A549 (cell line): ENCODE data around the gene LAMB1. TPM values are rescaled to one million over a fixed set of nuclear protein-coding genes. Genes with fewer than 3 reads are reported as not detected.
A peak's percentile ranks its signal among the peaks of the same experiment; 100 is the strongest.

ENCODE experiments used
- ATAC-seq, 2 experiments: fragments of 200-7000 bp in 1 of 2; fragments of >200 bp in 1 of 2; cut with Nextera tagmentation in 1 of 2; cut with Tn5 transposase in 1 of 2; 3 replicates each; pipeline versions ENCODE4 v1.8.0 to v1.9.1; 2018 to 2020; ENCODE audit warnings: mild to moderate bottlenecking in 1 of 2, moderate library complexity in 1 of 2
- CTCF ChIA-PET: fragments of 300-600 bp; sonication (Branson Sonifier 250); formaldehyde crosslinking; extraction: SDS; loops from one replicate; lab custom pipeline; 2021; ENCODE audit warnings: antibody characterized with exemption, inconsistent platforms; lab: Yijun Ruan, JAX
- POLR2A ChIA-PET: fragments of 350-600 bp; formaldehyde crosslinking; extraction: SDS; loops from one replicate; lab custom pipeline; 2021; ENCODE audit warnings: antibody characterized with exemption, inconsistent platforms; lab: Yijun Ruan, JAX
- DNase-seq, 2 experiments: peaks; one replicate each; pipeline versions ENCODE4 v3.0.0 to v3.0.0-alpha.2; 2011 to 2016; ENCODE audit warnings: low read depth in 1 of 2, low spot score in 1 of 2
- FAIRE-seq: peaks from 2 replicates; lab custom pipeline; 2011; peaks lifted over from hg19 to GRCh38; lab: Jason Lieb, UNC
- H3K27ac ChIP-seq, 2 experiments: fragments of >200 bp; sonication (Bioruptor Twin); formaldehyde crosslinking; 3 replicates each; pipeline ENCODE4 v1.5.1; 2016 to 2017
- H3K4me1 ChIP-seq: fragments of >200 bp; sonication (Bioruptor Twin); formaldehyde crosslinking; 3 replicates; pipeline ENCODE4 v1.6.1; 2016
- H3K4me2 ChIP-seq: fragments of >200 bp; sonication (Bioruptor Twin); formaldehyde crosslinking; 3 replicates; pipeline ENCODE4 v1.6.1; 2016
- H3K4me3 ChIP-seq: fragments of >200 bp; sonication (Bioruptor Twin); formaldehyde crosslinking; 3 replicates; pipeline ENCODE4 v1.5.1; 2016
- H3K9me3 ChIP-seq: fragments of >200 bp; sonication (Bioruptor Twin); formaldehyde crosslinking; 3 replicates; pipeline ENCODE4 v1.6.1; 2016
- BHLHE40 ChIP-seq: IDR thresholded peaks from 2 replicates; pipeline ENCODE4 v1.6.1; 2012; ENCODE audit warnings: low read depth, low read length, inconsistent platforms
- CEBPB ChIP-seq, 2 experiments: fragments of >200 bp in 1 of 2; sonication (Bioruptor Twin) in 1 of 2; formaldehyde crosslinking in 1 of 2; IDR thresholded peaks; 2 replicates each; pipeline ENCODE4 v1.6.1; 2012 to 2016
- CHD2 ChIP-seq: fragments of 150-350 bp; IDR thresholded peaks from 2 replicates; pipeline ENCODE4 v1.6.1; 2014; ENCODE audit warnings: low read length; ENCODE audit not compliant: partially characterized antibody
- CHD4 ChIP-seq: fragments of 200-600 bp; sonication (generic); IDR thresholded peaks from 2 replicates; pipeline ENCODE4 v1.6.1; 2016; ENCODE audit warnings: antibody characterized with exemption, mild to moderate bottlenecking, borderline replicate concordance
- ELK1 ChIP-seq: fragments of 150-350 bp; IDR thresholded peaks from 2 replicates; pipeline ENCODE4 v1.6.1; 2014; ENCODE audit warnings: low read depth, mild to moderate bottlenecking, low read length
- FOSB ChIP-seq: fragments of 250-450 bp; sonication (Bioruptor Pico); IDR thresholded peaks from 2 replicates; pipeline ENCODE4 v1.5.0; 2020; ENCODE audit warnings: mild to moderate bottlenecking, moderate library complexity
- FOXS1 ChIP-seq: fragments of 250-450 bp; sonication (Bioruptor Pico); IDR thresholded peaks from 2 replicates; pipeline ENCODE4 v1.5.0; 2020; ENCODE audit warnings: mild to moderate bottlenecking, moderate library complexity
- GATA3 ChIP-seq: IDR thresholded peaks from 2 replicates; pipeline ENCODE4 v1.6.1; 2012; ENCODE audit warnings: borderline replicate concordance
- HMGXB4 ChIP-seq: fragments of 250-450 bp; sonication (Bioruptor Pico); IDR thresholded peaks from 2 replicates; pipeline ENCODE4 v1.5.0; 2021; ENCODE audit warnings: mild to moderate bottlenecking, moderate library complexity, borderline replicate concordance
- HOXA7 ChIP-seq: fragments of 250-450 bp; sonication (Bioruptor Pico); IDR thresholded peaks from 2 replicates; pipeline ENCODE4 v1.5.0; 2020; ENCODE audit warnings: mild to moderate bottlenecking, moderate library complexity
- HOXB13 ChIP-seq: fragments of 250-450 bp; sonication (Bioruptor Pico); IDR thresholded peaks from 2 replicates; pipeline ENCODE4 v1.5.0; 2020; ENCODE audit warnings: low read depth, mild to moderate bottlenecking, moderate library complexity
- HOXB5 ChIP-seq: fragments of 250-450 bp; sonication (Bioruptor Pico); IDR thresholded peaks from 2 replicates; pipeline ENCODE4 v1.5.0; 2020; ENCODE audit warnings: mild to moderate bottlenecking, moderate library complexity
- JUN ChIP-seq, 2 experiments: fragments of >200 bp; sonication (Bioruptor Twin); formaldehyde crosslinking; IDR thresholded peaks; 2 replicates in 1 of 2; 3 replicates in 1 of 2; pipeline ENCODE4 v1.6.1; 2016 to 2017
- KDM5A ChIP-seq: fragments of 200-600 bp; sonication (generic); IDR thresholded peaks from 2 replicates; pipeline ENCODE4 v1.6.1; 2016; ENCODE audit warnings: antibody characterized with exemption, mild to moderate bottlenecking
- NFE2L2 ChIP-seq: fragments of 150-350 bp; conservative IDR thresholded peaks from 2 replicates; pipeline ENCODE4 v1.6.1; 2014; ENCODE audit warnings: low read length
- NPAS2 ChIP-seq: fragments of 250-450 bp; sonication (Bioruptor Pico); IDR thresholded peaks from 2 replicates; pipeline ENCODE4 v1.8.0; 2022; ENCODE audit warnings: mild to moderate bottlenecking, moderate library complexity, borderline replicate concordance
- PBX3 ChIP-seq: IDR thresholded peaks from 2 replicates; pipeline ENCODE4 v1.6.1; 2012
- POLR2A ChIP-seq: IDR thresholded peaks from 2 replicates; pipeline ENCODE4 v1.6.1; 2012; ENCODE audit warnings: mild to moderate bottlenecking, low read length
- POLR2AphosphoS2 ChIP-seq: conservative IDR thresholded peaks from 2 replicates; pipeline ENCODE4 v1.6.1; 2012; ENCODE audit warnings: low read length, improper control_type of control experiment, inconsistent platforms
- RAD21 ChIP-seq, 2 experiments: fragments of >200 bp in 1 of 2; sonication (Bioruptor Twin) in 1 of 2; formaldehyde crosslinking in 1 of 2; IDR thresholded peaks in 1 of 2; conservative IDR thresholded peaks in 1 of 2; 2 replicates in 1 of 2; 3 replicates in 1 of 2; pipeline ENCODE4 v1.6.1; 2012 to 2018; ENCODE audit warnings: inconsistent platforms in 1 of 2
- RCOR1 ChIP-seq: fragments of 150-350 bp; IDR thresholded peaks from 2 replicates; pipeline ENCODE4 v1.6.1; 2014; ENCODE audit warnings: antibody characterized with exemption, low read length, low read depth
- SMC3 ChIP-seq: fragments of >200 bp; sonication (Bioruptor Twin); formaldehyde crosslinking; IDR thresholded peaks from 3 replicates; pipeline ENCODE4 v1.6.1; 2018; ENCODE audit warnings: inconsistent platforms
- SREBF2 ChIP-seq: fragments of 450-650 bp; IDR thresholded peaks from 2 replicates; pipeline ENCODE4 v1.6.1; 2014; ENCODE audit warnings: mild to moderate bottlenecking, moderate library complexity
- USF2 ChIP-seq: fragments of 450-650 bp; IDR thresholded peaks from 2 replicates; pipeline ENCODE4 v1.6.1; 2014; ENCODE audit warnings: antibody characterized with exemption
- ZC3H11A ChIP-seq: fragments of 450-650 bp; IDR thresholded peaks from 2 replicates; pipeline ENCODE4 v1.6.1; 2014; ENCODE audit warnings: antibody characterized with exemption, mild to moderate bottlenecking
- ZSCAN20 ChIP-seq: fragments of 250-450 bp; sonication (Bioruptor Pico); IDR thresholded peaks from 2 replicates; pipeline ENCODE4 v1.8.0; 2022; ENCODE audit warnings: mild to moderate bottlenecking, moderate library complexity
- WGBS: methylation state at CpG from one replicate; pipeline ENCODE4 v1.1.6; 2017; ENCODE audit errors: missing lambda C conversion rate; 5-methylcytosine and 5-hydroxymethylcytosine counted together
- polyA plus RNA-seq, 4 experiments: library from polyadenylated mRNA; depleted of rRNA in 3 of 4; stranded (reverse); fragments of >200 nt; fragmentation: RNase III in 1 of 4; extraction: RNeasy Plus Mini Kit Qiagen cat#74134 plus additional on column Dnase treatment in 1 of 4; gene quantifications; 2 replicates in 3 of 4; 3 replicates in 1 of 4; pipeline ENCODE4 v1.2.3, GENCODE V29; 2011 to 2017
- TF ChIP-seq, protein P1 (sequence below): fragments of 250-450 bp; sonication (Bioruptor Pico); IDR thresholded peaks from 2 replicates; pipeline ENCODE4 v1.5.0; 2020; ENCODE audit warnings: low read depth, mild to moderate bottlenecking, moderate library complexity
- TF ChIP-seq, protein P2 (sequence below): IDR thresholded peaks from 2 replicates; pipeline ENCODE4 v1.6.1; 2012
- TF ChIP-seq, protein P3 (sequence below): fragments of >200 bp; sonication (Bioruptor Twin); formaldehyde crosslinking; IDR thresholded peaks from 2 replicates; pipeline ENCODE4 v1.6.1; 2016

LAMB1 gene
- polyA plus RNA-seq, 2 of the 4 experiments (the other 2 are of a cell fraction) = 142 to 162 TPM

DNA sequence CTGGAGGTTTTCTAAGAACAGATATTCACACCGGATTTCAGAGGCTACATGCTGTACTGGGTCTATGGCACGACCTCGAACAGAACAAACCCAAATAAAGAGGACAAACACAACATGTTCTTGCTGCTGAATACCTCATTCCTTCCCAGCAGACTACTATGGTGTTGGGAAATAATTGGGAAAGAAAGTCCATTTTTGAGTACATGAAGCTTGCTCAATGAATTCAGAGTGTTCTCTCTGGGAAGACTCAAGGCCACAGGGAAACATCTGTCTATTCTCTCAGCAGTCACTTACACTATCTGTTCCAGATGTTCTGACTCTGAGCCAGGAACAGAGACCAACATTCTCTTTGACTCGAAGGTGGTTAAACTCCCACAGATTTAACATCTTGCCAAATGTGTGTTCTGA lies 30.9 kb downstream of the LAMB1 start:
- H3K4me3 ChIP-seq = no peak overlapping the region
- no peak for DNase-seq
- H3K9me3 ChIP-seq = no peaks in the 10 kb centered on the region
- H3K4me2 ChIP-seq = no peak overlapping the region
- ATAC-seq = no peak
- 89% methylated on average over 4 of the region's 4 CpGs for WGBS
- peaks cover 15% of the 10 kb centered on the region for H3K4me1 ChIP-seq
- TF ChIP-seq PBX3 (no peak), HOXA7 (CRISPR knock-in tag) (no peak), NFE2L2 (no peak), HOXB13 (CRISPR knock-in tag) (no peak), HOXB5 (CRISPR knock-in tag) (no peak), RAD21 (conservative IDR thresholded peaks at IDR 0.05 in 1 of 2, IDR thresholded peaks at IDR 0.05 in 1 of 2) (no peak), SREBF2 (no peak), CHD2 (no peak), JUN (IDR thresholded peaks at IDR 0.05) (no peak), USF2 (no peak), HMGXB4 (CRISPR knock-in tag) (no peak), ZSCAN20 (CRISPR knock-in tag) (no peak), FOXS1 (CRISPR knock-in tag) (no peak), ZC3H11A (no peak), NPAS2 (CRISPR knock-in tag) (no peak)
- TF ChIP-seq, protein P1, sequence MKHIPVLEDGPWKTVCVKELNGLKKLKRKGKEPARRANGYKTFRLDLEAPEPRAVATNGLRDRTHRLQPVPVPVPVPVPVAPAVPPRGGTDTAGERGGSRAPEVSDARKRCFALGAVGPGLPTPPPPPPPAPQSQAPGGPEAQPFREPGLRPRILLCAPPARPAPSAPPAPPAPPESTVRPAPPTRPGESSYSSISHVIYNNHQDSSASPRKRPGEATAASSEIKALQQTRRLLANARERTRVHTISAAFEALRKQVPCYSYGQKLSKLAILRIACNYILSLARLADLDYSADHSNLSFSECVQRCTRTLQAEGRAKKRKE (CRISPR knock-in tag) = no peak
- TF ChIP-seq, protein P2, sequence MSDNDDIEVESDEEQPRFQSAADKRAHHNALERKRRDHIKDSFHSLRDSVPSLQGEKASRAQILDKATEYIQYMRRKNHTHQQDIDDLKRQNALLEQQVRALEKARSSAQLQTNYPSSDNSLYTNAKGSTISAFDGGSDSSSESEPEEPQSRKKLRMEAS = no peak
- TF ChIP-seq, protein P3, sequence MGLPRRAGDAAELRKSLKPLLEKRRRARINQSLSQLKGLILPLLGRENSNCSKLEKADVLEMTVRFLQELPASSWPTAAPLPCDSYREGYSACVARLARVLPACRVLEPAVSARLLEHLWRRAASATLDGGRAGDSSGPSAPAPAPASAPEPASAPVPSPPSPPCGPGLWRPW = no peak
- ChIA-PET POLR2A (no interaction called here), CTCF (interaction anchor here (1.1 to 2.0 kb wide), 6 partner anchors 9 to 174 kb away, joined by 3 to 8 read pairs (median 3); no protein-coding TSS in a partner anchor)
- H3K27ac ChIP-seq = no peak overlapping the region; a peak in 1 of 6 replicates
- FAIRE-seq = no peak

- CTCF ChIA-PET = interaction anchor here (1.1 to 2.0 kb wide), 5 partner anchors 10 to 174 kb away, joined by 3 to 8 read pairs (median 3); no protein-coding TSS in a partner anchor
- no peak for TF ChIP-seq HMGXB4 (CRISPR knock-in tag)
- no peak for TF ChIP-seq FOSB (CRISPR knock-in tag)
- TF ChIP-seq BHLHE40 = no peak
- no peak for TF ChIP-seq NPAS2 (CRISPR knock-in tag)
- TF ChIP-seq, protein P1 (CRISPR knock-in tag) = no peak
- TF ChIP-seq KDM5A = no peak
- TF ChIP-seq SMC3 = no peak
- no peak for TF ChIP-seq POLR2A
- no peak for TF ChIP-seq HOXB5 (CRISPR knock-in tag)
- no peak for TF ChIP-seq HOXA7 (CRISPR knock-in tag)
- no peak for TF ChIP-seq CEBPB (IDR thresholded peaks at IDR 0.05)
- TF ChIP-seq POLR2AphosphoS2 = no peak
- no peak for TF ChIP-seq HOXB13 (CRISPR knock-in tag)
- no peak for TF ChIP-seq ELK1
- no peak for TF ChIP-seq GATA3
- no peak for TF ChIP-seq CHD4
- TF ChIP-seq RCOR1 = no peak
- no peak for TF ChIP-seq JUN (IDR thresholded peaks at IDR 0.05)
Observed at GRCh38 chr7:107971613-107972012, 31.3 kb downstream of the LAMB1 start.

More at GRCh38 chr7:107971613-107972012, 31.3 kb downstream of the LAMB1 start:
- WGBS = 88% methylated on average over 1 of the region's 1 CpG
- ATAC-seq (no peak), DNase-seq (no peak), FAIRE-seq (no peak)
- peak overlapping the region in 1 of 2 experiments; percentile 43; a peak in 1 of 6 replicates for H3K27ac ChIP-seq
- no peaks in the 10 kb centered on the region for H3K9me3 ChIP-seq
- POLR2A ChIA-PET = no interaction called here
- peaks cover 19% of the 10 kb centered on the region for H3K4me1 ChIP-seq
- H3K4me2 ChIP-seq = no peak overlapping the region
- H3K4me3 ChIP-seq = no peak overlapping the region
